Left lobe of liver (tissue), 2 donors: ENCODE results near the gene HAND2. TPM values are rescaled to one million over a fixed set of nuclear protein-coding genes. Genes with fewer than 3 reads are reported as not detected.

Experiments used
- ATAC-seq: fragments of 200-7000 bp; cut with Tn5 transposase; one replicate; pipeline ENCODE4 v1.9.1; 2020; ENCODE audit warnings: mild to moderate bottlenecking, moderate library complexity
- DNase-seq: peaks from one replicate; pipeline ENCODE4 v3.0.0-alpha.2; 2020; ENCODE audit warnings: low spot score
- total RNA-seq: library from RNA; stranded (reverse); gene quantifications from one replicate; pipeline ENCODE4 v1.2.1, GENCODE V29; 2021
- donor health status: DM: no; HTN: no; CAD: no; lungs with moderate emphysema.
- donor health status: DM: no; HTN: yes; CAD: no.

Gene HAND2
- total RNA-seq, 1 donor from 2014 or later = 8.9 TPM

DNA sequence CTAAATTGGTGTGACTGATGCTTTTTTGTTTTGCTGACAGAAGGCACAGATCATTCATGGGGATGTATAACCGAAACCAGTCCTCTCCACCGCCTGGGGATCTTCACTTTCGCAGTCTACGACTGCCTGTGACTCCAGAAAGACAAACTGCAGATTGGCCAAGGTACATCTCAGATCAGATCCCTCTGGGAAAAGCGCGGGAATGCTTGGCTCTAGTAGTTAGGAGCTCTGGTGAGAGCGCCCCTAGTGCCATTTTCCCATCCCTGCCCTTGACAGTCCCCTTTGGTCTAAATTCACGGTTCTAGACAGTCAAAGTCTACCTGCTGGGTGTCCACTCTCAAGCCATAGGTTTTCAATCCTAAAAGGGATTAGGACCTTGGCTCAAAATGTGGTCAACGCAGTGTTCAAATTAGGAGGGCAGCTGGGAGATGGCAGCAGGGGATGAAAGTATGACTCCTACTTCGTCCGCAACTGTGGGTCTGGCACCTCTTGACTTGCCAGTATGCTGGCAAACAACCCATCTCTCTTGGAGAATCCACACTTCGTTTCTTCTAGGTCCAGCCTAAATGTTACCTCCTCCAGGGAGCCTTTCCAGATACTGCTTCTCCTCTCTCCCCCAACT, 6.9 kb upstream of the HAND2 start:
- no peak for DNase-seq
- peak; percentile 53 for ATAC-seq

DNA sequence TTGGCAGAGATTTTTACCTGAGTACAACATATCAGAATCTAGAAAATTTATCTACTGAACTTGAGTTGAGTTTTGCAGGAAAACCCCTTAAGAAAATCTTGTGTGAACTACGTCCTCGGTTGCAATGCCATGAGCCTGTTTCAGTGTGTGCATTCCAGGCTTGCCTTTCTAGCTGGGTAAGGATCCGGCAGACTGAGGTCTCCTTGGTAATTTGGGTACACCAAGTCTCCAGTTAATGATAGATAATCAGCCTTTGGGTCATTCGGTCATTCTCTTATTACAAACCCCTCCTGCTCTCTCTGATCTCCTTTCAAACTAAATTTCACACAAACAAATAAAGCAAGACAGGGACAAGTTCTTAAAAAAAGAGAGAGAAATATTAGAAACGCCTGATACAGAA, 5.9 kb upstream of the HAND2 start:
- no peak for DNase-seq
- peak; percentile 15 for ATAC-seq

DNA sequence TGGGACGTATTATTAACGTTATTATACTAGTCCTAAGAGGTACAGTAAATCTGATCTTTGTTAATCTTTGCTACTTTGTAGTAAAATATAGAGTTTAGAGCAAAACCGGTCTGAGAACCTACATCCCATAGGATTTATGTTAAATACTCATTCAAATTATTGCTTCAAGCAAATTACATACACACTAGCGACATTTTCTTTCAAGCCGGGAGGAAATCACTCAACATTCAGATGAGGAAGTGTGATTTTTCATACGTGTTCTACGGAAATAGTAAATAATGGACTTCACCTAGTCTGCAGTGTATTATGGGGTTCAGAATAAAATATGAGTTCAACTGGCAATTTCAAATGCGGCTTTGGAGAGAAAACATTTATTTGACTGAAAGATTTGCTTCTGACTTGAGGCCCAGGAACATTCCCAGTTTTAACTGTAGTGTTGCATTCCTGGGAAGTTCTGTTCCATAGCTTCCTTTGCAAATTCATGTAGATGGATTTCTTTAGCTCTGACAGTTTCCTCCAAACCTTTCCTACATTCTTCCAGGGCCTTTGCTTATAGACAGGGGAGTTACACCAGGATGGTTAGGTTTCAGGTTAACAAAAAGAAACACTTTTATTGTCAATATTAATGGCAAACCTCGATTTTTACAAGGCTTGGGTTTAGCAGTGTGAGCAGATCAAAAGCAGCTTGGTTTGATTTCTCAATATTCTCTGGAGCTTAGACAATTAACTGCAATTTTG, 5.3 kb upstream of the HAND2 start:
- no peak for DNase-seq
- ATAC-seq = no peak

DNA sequence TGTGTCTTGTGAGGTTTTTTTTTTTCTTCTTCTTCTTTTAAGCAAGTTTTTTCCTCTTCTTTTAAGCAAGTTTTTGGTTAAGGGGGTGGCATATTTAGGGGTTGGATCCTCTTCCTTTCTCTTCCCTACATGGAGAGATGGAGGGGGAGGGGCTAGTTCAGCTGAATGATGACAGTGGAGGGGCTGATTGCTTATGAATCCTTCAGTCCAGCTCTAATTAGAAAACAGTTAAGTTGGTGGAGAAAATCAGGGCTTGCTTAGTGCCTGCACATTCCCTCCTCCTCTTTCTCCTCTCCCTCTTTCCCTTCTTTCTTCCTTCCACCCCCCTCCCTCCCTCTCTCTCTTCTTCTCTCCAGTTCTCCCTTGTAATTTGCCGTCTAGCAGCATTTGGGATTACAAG, 4.4 kb upstream of the HAND2 start:
- ATAC-seq (peak; percentile 19), DNase-seq (no peak)

DNA sequence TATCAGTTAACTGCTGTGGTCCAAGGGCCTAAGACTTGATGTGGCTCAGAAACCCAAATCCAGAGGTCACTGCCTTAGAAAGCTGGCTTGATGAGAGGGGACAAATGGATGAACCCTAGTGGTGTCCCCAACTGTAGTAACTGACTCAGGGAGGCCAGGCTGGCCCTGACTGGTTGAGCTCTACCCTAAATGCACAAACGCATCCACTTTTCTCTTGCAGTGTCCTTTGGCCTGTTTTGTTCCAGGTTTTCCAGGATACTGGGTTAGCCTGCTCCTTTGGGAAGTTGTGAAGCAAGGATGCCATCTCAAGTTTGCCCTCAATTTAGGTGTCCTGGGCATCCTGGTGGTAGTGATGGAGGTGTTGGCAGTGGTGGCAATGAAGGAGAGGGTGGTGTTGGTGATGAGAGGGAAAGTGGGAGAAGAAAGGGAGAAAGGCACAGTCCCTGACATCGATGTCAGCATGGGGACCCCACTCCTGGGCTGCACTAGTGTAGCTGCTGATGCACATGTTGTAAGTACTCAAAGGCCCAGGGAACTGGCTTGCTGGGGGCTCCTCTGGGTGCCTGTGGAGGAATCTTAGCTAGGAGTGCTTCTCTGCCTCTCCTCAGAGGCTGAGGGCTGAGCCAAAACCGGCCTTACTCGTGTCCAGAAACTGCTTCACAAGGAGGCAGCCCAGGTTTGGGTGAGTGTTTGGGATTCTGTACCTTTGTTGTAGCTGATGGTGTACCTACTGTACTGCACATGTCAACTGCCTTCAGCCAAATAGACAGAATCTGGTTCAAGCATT, 2.9 kb upstream of the HAND2 start:
- DNase-seq = no peak
- ATAC-seq = no peak

DNA sequence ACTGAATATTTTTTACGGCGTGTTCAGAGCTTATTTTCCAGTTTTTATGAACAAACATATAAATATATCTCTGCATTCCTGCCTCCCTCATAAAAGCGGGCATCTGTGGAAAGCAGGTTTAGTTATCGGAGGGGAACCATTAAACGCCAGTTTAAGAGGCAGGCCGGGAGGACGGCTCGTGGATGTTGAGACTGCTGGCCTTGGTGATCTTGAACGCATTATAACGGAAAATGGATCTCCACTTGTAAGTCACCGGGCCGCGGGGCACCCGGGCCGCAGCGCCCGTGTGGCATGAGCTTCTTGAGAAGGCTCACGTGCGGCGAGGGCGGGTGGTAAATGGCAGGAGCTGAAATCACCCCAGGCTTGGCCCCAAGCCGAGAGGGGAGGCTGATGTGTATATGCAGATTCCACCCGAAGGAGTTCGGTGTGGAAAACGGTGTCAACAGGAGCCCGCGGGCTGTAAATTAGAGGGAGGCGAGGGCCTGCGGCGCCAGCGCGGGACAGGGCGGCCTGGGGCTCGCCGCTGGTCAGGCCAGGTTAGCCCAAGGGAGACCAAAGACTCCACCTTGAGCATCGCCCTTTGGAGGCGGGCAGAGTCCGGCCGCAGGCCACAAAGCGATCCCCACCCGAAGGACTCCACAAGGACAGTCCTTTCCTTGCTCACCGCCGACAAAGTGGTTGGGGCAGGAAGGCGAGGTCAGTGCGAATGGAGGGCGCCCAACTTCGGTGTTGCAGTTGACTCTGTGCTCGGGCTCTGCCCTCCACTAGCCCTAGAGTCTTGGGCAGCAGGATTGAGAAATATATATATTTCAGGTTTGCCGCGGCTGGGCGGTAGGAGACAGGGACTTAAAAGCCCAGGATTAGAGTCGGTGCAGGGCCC, 1.3 kb upstream of the HAND2 start:
- ATAC-seq = no peak
- DNase-seq = no peak

DNA sequence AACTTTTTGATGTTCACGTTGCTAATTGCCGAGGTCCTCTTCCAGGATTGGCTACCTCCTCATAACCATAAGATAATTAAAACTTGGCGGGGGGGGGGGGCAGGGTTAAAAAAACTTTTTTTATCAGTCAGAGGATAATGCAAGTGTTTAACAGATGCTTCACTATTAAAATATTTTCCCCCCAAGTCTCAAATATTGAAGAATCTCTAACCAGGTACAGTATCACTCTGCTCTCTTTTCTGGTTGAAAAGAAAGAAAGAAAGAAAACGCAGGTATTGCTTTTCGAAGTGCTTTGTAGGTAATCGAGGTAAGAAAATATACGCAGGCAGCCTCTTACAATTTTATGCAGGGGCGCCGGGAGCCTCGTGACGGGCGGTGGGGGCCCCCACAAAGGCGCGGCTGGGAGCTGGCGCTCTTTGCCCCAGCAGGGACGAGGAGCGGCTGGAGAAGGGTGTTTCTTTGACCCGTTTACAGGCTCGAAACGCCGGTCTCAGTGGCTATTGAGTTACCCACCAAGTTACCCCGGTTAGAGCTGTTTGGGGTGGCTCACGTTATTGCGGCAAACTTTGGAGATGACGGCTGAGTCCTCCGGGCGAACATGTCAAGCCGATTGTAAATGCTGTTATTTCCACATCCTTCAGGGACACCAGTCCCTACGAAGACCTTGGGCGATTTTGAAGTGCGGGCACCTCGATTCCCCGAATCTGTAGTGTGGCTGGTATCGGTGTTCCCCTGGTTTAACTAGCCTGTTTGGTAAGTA, 477 bp upstream of the HAND2 start:
- no peak for DNase-seq
- no peak for ATAC-seq

DNA sequence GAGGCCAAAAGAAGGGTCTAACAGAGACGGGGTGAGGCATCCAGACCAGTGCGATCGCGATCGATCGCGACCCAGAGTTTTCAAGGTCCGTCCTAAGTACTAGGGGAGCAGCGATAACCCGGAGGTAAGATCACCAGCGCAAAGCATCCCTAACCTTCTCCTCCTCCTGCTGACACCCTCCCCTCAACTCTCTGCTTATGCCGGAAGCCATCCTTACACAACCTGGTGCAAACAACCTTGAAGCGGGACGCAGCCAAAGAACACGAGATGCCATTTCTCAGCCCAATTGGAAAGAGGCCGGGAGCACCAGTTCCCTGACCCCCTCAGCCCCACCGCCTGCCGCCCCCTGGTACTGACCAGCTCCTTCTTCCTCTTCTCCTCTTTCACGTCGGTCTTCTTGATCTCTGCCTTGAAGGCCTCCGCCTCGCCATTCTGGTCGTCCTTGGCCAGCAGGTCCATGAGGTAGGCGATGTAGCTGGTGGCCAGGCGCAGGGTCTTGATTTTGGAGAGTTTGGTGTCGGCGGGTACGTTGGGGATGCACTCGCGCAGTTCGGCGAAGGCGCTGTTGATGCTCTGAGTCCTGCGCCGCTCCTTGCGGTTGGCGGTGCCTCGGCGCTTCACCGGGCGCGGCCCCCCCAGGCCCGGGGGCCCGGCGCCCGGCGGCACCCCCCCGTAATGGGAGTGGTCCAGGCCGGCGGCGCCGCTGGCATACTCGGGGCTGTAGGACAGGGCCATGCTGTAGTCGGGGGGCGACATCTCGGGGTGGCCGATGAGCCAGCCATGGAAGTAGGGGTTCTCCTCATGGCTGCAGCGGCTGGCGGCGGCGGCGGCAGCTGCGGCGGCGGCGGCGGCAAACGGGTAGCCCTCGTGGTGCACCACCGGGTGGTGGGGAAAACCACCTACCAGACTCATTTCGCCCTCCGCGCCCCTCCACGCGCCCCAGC, 1.4 kb downstream of the HAND2 start:
- ATAC-seq = no peak

DNA sequence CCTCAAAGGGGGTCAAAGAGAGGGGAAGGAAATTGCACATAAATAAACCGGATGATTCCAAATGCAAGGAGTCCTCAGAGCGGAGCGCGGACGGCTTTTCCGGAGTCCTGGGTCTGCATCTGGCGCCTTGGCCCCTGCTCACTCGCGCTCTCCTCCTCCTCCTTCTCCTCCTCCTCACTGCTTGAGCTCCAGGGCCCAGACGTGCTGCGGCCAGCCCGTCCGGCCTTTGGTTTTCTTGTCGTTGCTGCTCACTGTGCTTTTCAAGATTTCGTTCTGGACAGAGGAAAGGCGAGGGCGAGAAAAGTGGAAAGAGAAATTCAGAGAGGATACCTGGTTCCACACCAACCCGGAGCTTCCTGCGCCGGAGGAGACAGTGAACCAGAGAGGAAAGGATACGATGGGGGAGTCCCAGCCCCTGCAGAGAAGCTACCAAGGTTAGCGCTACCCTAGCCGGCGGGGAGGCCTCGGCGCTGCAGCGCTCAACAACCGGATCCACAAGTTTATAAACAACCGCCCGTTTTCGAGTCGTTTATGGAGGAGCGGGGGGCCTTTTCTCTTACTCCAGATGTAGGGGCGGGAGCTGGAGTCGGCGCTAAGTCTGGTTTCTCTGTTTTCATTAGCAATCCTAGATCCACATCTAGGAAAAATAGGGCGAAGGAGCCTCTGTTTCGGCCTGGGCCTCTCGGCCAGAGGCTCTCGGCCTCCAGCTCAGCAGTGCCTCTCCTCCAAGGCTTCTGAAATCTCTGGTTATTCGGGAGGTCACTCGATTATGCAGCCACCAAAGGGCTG, 2.7 kb downstream of the HAND2 start:
- no peak for DNase-seq
- no peak for ATAC-seq

More for the DNA sequence above, 1.4 kb downstream of the HAND2 start:
- no peak for DNase-seq

DNA sequence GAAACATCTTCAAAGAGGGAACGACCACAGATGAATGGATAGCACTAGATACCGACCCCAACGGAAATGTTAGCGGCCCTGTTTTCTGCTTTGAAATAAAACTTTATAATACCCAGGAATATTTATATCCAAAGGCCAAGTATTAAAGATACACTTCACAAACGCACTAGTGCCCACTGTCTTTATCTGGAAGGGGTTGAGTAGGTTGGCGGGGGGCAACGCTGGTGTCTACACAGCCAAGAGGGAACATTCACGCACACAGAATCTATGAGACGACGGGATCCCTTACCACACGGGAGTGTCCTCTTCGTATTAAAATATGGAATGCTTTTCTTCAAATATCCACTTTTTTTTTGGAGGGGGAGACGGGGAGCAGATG, 3.3 kb downstream of the HAND2 start:
- no peak for DNase-seq

DNA sequence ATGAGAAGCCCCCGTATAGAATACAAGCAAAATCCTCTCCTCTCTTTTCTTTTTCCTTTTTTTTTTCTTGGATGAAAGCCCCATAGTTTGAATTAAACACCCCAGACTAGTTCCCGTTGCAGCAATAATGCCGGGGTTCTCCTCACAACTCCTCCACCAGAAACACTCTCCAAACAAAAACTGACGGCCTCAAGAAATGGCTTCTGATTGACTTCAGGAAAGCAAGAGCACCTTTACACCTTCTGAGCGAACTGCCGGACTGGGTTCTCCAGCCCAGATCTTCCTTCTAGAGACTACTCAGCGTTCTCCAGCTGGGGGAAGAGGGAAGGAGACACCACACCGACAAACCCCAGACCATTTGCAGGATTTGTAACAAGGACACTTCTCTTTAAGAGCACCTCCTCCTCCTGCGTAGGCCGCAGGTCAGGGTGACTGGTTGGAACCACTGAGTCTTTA, 4.0 kb downstream of the HAND2 start:
- ATAC-seq = no peak
- no peak for DNase-seq

More for the DNA sequence above, 3.3 kb downstream of the HAND2 start:
- no peak for ATAC-seq

DNA sequence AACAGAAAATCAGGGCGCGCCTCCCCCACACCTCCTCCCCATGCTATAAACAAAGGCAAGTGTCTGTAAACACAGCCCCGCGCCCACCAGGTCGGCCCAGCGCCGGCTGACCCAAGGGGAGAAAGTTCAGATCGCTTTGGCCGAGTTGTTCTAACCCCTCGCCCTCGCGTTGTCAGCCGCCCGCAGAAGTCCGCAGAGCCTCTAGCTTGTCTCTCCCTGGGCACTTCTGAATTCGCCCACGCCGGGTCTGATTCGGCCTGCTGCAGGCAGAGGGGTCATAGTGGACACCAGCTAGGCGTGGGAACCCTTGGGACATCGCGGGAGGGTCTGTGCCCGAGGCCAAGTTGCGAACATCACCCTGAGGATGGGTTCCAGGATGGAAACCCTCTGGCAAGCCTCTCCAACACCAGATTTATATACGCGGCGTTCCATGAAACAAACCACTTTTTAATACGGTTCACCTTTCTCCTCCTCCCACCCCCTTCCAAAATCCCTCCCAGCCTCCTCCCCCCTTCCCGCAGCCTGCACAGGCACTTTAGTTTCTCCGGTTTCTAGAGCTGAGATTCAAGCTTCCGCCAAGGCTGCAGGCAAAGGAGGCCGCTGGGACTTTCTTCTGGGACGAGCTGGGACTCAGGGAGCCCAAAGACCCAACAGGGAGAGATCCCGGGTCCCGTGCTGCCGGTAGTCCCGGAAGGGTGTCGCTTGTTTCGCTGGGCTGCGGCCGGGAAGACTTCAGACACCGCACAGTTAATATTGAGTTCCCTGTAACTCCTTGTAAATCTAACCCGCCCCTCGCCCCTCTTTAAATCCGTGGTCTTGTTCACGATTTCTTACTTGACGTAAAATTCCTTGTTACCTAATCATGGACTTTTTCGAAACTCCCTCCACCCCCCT, 4.7 kb downstream of the HAND2 start:
- ATAC-seq (no peak), DNase-seq (no peak)

DNA sequence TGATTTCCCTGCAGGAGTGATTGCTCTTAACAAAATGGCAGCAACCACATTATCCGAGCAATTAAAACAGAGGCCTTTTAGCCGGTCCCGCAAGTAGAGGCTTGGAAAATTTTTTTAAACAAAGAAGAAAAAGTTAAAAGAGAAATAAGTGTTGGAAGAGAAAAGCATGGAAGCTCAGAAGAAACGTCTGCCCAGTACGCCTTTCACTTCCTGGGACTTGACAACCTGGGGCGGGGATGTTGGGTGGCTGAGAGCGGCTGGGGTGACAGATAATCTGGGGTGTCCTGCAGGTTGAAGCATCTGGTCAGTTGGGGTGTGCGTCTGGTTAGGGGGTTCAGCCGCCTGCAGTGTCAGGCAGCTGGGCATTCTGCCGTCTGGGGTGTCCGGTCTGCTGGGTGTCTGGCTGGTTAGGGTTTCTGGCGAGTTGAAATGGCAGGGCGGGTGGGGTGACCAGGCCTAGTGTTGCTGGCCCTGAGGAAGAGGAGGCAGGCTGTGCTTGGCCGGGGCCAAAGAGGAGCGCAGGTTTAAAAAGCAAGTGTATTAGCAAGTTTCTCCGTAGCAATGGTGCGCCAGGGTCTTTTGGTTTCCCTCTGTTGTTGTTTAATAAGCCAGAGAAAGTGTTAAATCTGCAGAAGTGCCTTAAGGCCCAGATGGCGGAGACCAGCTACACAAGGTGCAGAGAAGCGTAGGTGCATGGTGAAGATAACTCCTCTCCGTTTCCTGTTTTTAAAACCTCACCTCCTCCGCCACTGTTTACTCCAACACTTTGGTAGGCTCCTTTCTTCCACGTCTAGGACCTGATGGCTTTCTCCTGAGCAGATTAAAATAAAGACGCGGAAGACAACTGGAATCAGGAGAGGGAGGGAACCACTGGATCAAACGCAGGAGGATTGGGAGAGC, 5.6 kb downstream of the HAND2 start:
- DNase-seq = no peak
- ATAC-seq = no peak

DNA sequence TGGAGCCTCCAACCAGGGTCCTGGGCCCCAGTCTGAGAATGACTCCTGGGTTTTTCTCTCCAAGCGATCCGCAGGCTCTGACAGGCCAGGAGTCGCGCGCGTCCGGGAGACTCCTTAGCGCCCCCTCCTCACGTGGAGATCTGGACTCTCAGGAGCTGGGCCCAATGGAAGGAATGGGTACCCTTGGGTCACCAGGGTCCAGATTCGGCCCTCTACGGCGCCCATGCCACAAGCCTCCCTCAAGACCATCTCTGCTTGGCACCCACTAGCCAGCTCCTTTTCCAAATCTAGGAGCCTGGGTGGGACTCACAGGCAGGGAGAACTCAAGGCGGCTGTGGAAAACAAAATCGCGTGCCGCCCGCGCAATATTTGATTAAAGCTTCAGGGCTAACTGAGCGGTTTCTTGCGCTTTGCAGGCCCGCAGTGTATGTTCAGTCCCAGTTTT, 7.1 kb downstream of the HAND2 start:
- ATAC-seq (no peak), DNase-seq (no peak)

DNA sequence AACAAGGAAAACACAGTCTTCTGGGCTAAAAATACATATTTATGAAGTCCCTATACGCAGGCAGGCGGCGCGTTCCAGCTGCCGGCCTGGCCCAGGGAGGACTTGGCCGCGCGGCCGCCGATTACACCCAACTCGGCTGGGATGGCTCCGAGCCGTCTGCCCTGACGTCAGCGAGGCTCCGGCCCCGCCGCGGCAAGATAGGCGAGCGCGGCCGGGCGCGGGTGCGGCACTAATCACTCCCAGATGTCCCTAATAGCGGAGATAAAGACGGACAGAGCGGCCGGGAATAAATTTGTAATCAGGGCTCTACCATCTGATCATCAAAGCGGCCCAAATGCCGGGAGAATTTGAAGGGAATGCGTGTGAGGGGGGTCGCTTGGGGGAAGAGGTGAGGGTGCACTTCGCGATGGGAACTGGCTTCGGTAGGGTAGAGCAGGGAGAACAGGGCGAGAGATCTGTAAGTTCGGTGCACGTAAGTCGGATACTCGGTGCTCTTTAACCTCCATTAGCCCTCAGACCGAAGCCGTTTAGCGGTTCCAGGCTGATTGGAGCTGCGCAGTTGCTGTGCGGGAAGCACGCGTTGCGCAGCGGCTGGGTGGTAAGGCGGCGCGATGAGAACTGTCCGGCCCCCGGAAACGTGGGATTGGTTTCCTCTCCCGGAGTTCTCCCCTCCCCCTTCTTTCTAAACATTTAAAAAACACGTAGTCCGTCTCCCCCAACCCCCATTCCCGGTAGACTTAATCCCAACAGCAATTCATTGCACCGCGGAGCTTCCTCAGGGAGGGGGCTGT, 7.7 kb downstream of the HAND2 start:
- DNase-seq (no peak), ATAC-seq (peak; percentile 81)
